Measurements from ENCODE around the gene FMNL2. TPM values are rescaled to one million over a fixed set of nuclear protein-coding genes. Genes with fewer than 3 reads are reported as not detected.

Gene FMNL2
- total and polyA plus RNA-seq, 2 of the 4 experiments (the other 2 are of a cell fraction), result 10.9 to 11.4 TPM

DNA sequence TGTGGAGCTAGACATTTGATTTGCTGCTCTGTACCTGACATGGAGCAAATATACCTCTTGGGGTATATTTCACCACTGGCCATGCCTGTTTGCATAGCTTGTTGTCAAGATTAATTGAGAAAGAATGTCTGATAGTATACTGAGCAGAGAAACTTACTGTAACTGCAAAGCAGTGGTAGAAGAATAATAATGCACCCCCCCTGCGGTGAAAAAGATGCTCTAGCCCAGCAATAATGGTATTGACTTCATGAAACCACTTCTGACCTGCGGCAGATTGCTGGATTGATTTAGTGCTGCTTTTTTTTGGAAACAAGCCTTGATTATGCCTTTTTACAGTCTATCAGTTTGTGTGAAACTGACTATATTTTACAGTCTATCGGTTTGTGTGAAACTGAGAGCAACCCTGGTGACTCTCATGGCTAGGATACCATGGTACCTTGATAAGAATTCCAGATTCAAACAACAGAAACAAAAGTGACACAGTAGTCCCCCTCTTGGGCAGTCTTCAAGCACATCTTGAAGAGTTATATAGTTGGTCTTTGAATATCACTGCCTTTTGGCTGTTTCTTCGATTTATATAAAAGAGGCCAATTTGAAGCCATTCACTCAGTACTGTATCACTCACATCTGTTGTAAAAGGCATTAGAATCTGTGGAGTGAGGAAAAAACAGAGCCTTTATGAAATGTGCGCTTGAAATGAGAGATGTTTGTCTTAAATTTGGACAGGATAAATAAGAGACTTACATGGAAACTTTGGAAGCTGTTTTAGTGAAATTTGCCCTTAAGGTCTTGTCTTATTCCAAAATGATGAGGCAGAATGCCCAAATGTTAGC is 102.5 kb downstream of the FMNL2 start (continued):
- TF ChIP-seq MXI1 (IDR thresholded peaks at IDR 0.05; ENCODE audit: borderline replicate concordance, low read depth, low read length), result no peak

DNA sequence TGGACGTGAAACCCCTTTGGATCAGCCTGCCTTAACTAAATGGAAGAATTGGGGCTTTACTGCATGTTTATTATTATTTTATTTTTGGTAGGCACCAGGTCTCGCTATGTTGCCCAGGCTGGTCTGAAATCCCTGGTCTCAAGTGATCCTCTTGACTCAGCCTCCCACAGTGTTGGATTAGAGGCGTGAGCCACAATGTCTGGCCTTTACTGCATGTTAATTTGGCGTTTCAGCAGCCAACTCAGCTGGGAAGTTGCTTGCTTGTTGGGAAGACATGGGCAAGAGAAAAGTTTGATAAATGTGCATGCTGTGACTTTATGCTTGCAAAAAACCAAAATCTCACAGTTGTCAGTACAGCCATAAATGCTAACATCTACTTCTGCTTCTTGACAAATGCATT is 105.1 kb downstream of the FMNL2 start:
- Histone ChIP-seq H2AK9ac (replicated peaks; ENCODE audit: low read depth, low read length, poor library complexity) (no peak overlapping the region), H4K8ac (ENCODE audit: low read depth in 2 of 2, low read length in 2 of 2) (no peak overlapping the region), H2AFZ (replicated peaks; ENCODE audit: low read length, poor library complexity) (no peak overlapping the region), H2BK120ac (ENCODE audit: low read depth, low read length) (no peak overlapping the region), H3K4me1 (ENCODE audit: control insufficient read depth, insufficient read depth, low read length) (no peaks in the 10 kb centered on the region), H4K91ac (ENCODE audit: insufficient read depth, low read depth, low read length) (no peak overlapping the region), H4K5ac (ENCODE audit: low read depth, low read length) (no peak overlapping the region), H3K79me1 (ENCODE audit: low read depth in 1 of 2, low read length in 2 of 2) (peaks cover 16 to 23% of the 10 kb centered on the region in 2 experiments), H3K56ac (ENCODE audit: extremely low read depth, insufficient read depth, low read length) (no peak overlapping the region), H3K27ac (ENCODE audit: insufficient read depth, low read length) (no peak overlapping the region), H2BK20ac (ENCODE audit: low read depth, low read length) (no peak overlapping the region), H3K36me3 (ENCODE audit: control insufficient read depth, insufficient read depth, low read length) (no peaks in the 10 kb centered on the region), H3K4me3 (ENCODE audit: insufficient read depth, low read depth, low read length) (no peak overlapping the region), H3K18ac (ENCODE audit: low read depth, low read length) (no peak overlapping the region), H3K4ac (ENCODE audit: low read depth, low read length) (no peak overlapping the region), H3K9ac (ENCODE audit: low read depth, low read length) (no peak overlapping the region), H4K20me1 (ENCODE audit: insufficient read depth, low read length) (no peaks in the 10 kb centered on the region; the same call in 1 of the 2 replicates), H3K23ac (ENCODE audit: low read depth, low read length) (no peak overlapping the region; the same call in 1 of the 2 replicates), H2BK15ac (ENCODE audit: low read depth, low read length) (no peak overlapping the region), H3K4me2 (ENCODE audit: low read depth, low read length) (no peak overlapping the region), H3K9me1 (ENCODE audit: insufficient read depth, low read length) (no peaks in the 10 kb centered on the region; the same call in 1 of the 2 replicates), H3K27me3 (ENCODE audit: control insufficient read depth, insufficient read depth, low read length) (no peaks in the 10 kb centered on the region), H3K9me3 (ENCODE audit: control insufficient read depth, insufficient read depth, low read length) (no peaks in the 10 kb centered on the region), H2BK5ac (ENCODE audit: low read depth, low read length, poor library complexity, severe bottlenecking) (no peak overlapping the region), H2AK5ac (ENCODE audit: low read depth, low read length) (no peak overlapping the region), H3K14ac (replicated peaks; ENCODE audit: low read depth, low read length) (no peak overlapping the region)
- intact Hi-C loops (cut with micrococcal nuclease) (no loop called here), in situ Hi-C loops (cut with MboI; ENCODE audit: low sequenced_read_pairs) (no loop called here), dilution Hi-C loops (cut with HindIII; ENCODE audit: low sequenced_read_pairs, unreplicated experiment) (no loop called here)
- ATAC-seq (ENCODE audit: low read depth) (no peak), DNase-seq (no peak)
- WGBS, 2 experiments (ENCODE audit: extremely low coverage in 2 of 2, insufficient read length in 1 of 2), result 100% methylated on average over 1 of the region's 4 CpGs; no CpG with 5 or more reads in 1 of the 2 experiments
- no peak for TF ChIP-seq RFX5 (IDR thresholded peaks at IDR 0.05; ENCODE audit: low read depth, low read length)
- TF ChIP-seq RAD21 (IDR thresholded peaks at IDR 0.05; ENCODE audit: low read length), result no peak
- TF ChIP-seq POLR2A (IDR thresholded peaks at IDR 0.05; ENCODE audit: low read depth, low read length), result no peak
- no peak for TF ChIP-seq CHD1 (IDR thresholded peaks at IDR 0.05; ENCODE audit: low read depth, low read length)
- no peak for TF ChIP-seq FOS (IDR thresholded peaks at IDR 0.05; ENCODE audit: low read depth, low read length)
- POLR2A ChIA-PET (ENCODE audit: unreplicated experiment), result no interaction called here
- CTCF ChIA-PET, result interaction anchor here (0.6 kb wide), 1 partner anchor 353 kb away, joined by 3 read pairs; no protein-coding TSS in a partner anchor
- BruUV-seq (replicated peaks), result no TSS peak

Measured in IMR-90 (cell line).